SK-N-SH (cell line): ENCODE data around the gene CDH13. TPM values are rescaled to one million over a fixed set of nuclear protein-coding genes. Genes with fewer than 3 reads are reported as not detected.

Experiments
- CTCF ChIA-PET: fragments of 300-600, 350-600 bp; formaldehyde crosslinking; extraction: SDS; loops from one replicate; lab custom pipeline; 2021; lab: Yijun Ruan, JAX
- POLR2A ChIA-PET: fragments of 350-600 bp; sonication (Branson Sonifier 250); formaldehyde crosslinking; extraction: SDS; loops from one replicate; lab custom pipeline; 2020; ENCODE audit warnings: antibody characterized with exemption, inconsistent platforms; lab: Yijun Ruan, JAX
- DNase-seq: peaks from one replicate; pipeline ENCODE4 v3.0.0; 2012
- H2AFZ ChIP-seq: fragments of 200-600 bp; sonication (generic); 2 replicates; pipeline ENCODE4 v1.8.1; 2016; ENCODE audit warnings: antibody characterized with exemption, mild to moderate bottlenecking, low read depth
- H3F3A ChIP-seq: fragments of 200-600 bp; sonication (generic); replicated peaks from 2 replicates; pipeline ENCODE3; 2016; ENCODE audit warnings: antibody characterized with exemption, mild to moderate bottlenecking; ENCODE audit not compliant: insufficient read depth
- H3K27ac ChIP-seq, 2 experiments: fragments of 200-500 bp in 1 of 2; fragments of 200-600 bp in 1 of 2; sonication (Bioruptor generic) in 1 of 2; sonication (generic), shearing (Covaris generic) in 1 of 2; 2 replicates each; pipeline versions ENCODE4 v1.5.1 to v1.6.1; 2014 to 2016; ENCODE audit warnings: low read depth in 2 of 2, inconsistent platforms in 1 of 2, low read length in 1 of 2, mild to moderate bottlenecking in 1 of 2, mixed read lengths in 1 of 2
- H3K27me3 ChIP-seq: fragments of 200-600 bp; sonication (generic), shearing (Covaris generic); 2 replicates; pipeline ENCODE4 v1.6.1; 2016; ENCODE audit warnings: mixed run types; ENCODE audit not compliant: insufficient read depth
- H3K36me3 ChIP-seq, 2 experiments: fragments of 200-500 bp in 1 of 2; fragments of 200-600 bp in 1 of 2; sonication (Bioruptor generic) in 1 of 2; sonication (generic) in 1 of 2; replicated peaks in 1 of 2; 2 replicates each; pipeline versions ENCODE3 to v1.5.1; 2014 to 2016; ENCODE audit warnings: low read length in 1 of 2, mild to moderate bottlenecking in 1 of 2; ENCODE audit not compliant: insufficient read depth in 2 of 2, control insufficient read depth in 1 of 2
- H3K4me1 ChIP-seq, 2 experiments: fragments of 200-500 bp in 1 of 2; fragments of 200-600 bp in 1 of 2; sonication (Bioruptor generic) in 1 of 2; sonication (generic), shearing (Covaris generic) in 1 of 2; 2 replicates each; pipeline versions ENCODE4 v1.5.1 to v1.6.1; 2014 to 2016; ENCODE audit warnings: low read depth in 1 of 2, low read length in 1 of 2, mixed run types in 1 of 2; ENCODE audit not compliant: insufficient read depth in 2 of 2, control insufficient read depth in 1 of 2
- H3K4me2 ChIP-seq: fragments of 200-600 bp; sonication (generic), shearing (Covaris generic); 2 replicates; pipeline ENCODE4 v1.6.1; 2017; ENCODE audit warnings: mixed run types
- H3K4me3 ChIP-seq, 2 experiments: fragments of 200-500 bp in 1 of 2; fragments of 200-600 bp in 1 of 2; sonication (Bioruptor generic) in 1 of 2; sonication (generic), shearing (Covaris generic) in 1 of 2; 2 replicates each; pipeline versions ENCODE4 v1.5.1 to v1.8.1; 2014 to 2016; ENCODE audit warnings: low read depth in 2 of 2, inconsistent platforms in 1 of 2, low read length in 1 of 2, mild to moderate bottlenecking in 1 of 2, mixed read lengths in 1 of 2, moderate library complexity in 1 of 2
- H3K79me2 ChIP-seq: fragments of 200-600 bp; sonication (generic); 2 replicates; pipeline ENCODE4 v1.8.1; 2017; ENCODE audit warnings: mild to moderate bottlenecking; ENCODE audit not compliant: insufficient read depth
- H3K9ac ChIP-seq: fragments of 200-600 bp; sonication (generic); 2 replicates; pipeline ENCODE4 v1.6.1; 2017; ENCODE audit warnings: mixed run types
- H3K9me2 ChIP-seq: fragments of 200-600 bp; sonication (generic); 2 replicates; pipeline ENCODE4 v1.6.1; 2017; ENCODE audit warnings: mixed run types
- H3K9me3 ChIP-seq: fragments of 200-600 bp; sonication (generic); 2 replicates; pipeline ENCODE4 v1.6.1; 2017; ENCODE audit warnings: mixed run types, mild to moderate bottlenecking, moderate library complexity
- H4K20me1 ChIP-seq: fragments of 200-600 bp; sonication (generic); 2 replicates; pipeline ENCODE4 v1.6.1; 2017; ENCODE audit warnings: mild to moderate bottlenecking, mixed run types; ENCODE audit not compliant: insufficient read depth
- ELF1 ChIP-seq: IDR thresholded peaks from 2 replicates; pipeline ENCODE4 v1.4.0; 2012
- EZH2phosphoT487 ChIP-seq: fragments of 200-600 bp; sonication (generic); IDR thresholded peaks from 2 replicates; pipeline ENCODE4 v1.6.1; 2017; ENCODE audit warnings: low read depth, mixed run types, mild to moderate bottlenecking, antibody characterized with exemption, moderate library complexity, borderline replicate concordance
- FOSL2 ChIP-seq: IDR thresholded peaks from 2 replicates; pipeline ENCODE4 v1.4.0; 2012; ENCODE audit warnings: low read depth, mild to moderate bottlenecking, moderate library complexity, borderline replicate concordance
- FOXJ3 ChIP-seq: sonication (generic); formaldehyde crosslinking; IDR thresholded peaks from 2 replicates; pipeline ENCODE4 v1.5.1; 2020; ENCODE audit warnings: mild to moderate bottlenecking, missing genetic modification reagents
- FOXM1 ChIP-seq: IDR thresholded peaks from 2 replicates; pipeline ENCODE4 v1.4.0; 2012; ENCODE audit warnings: low read depth, mild to moderate bottlenecking
- GATA2 ChIP-seq: sonication (generic); formaldehyde crosslinking; IDR thresholded peaks from 2 replicates; pipeline ENCODE4 v1.5.0; 2020; ENCODE audit warnings: mild to moderate bottlenecking, missing genetic modification reagents
- MEF2A ChIP-seq: IDR thresholded peaks from 2 replicates; pipeline ENCODE4 v1.4.0; 2012; ENCODE audit warnings: low read depth, borderline replicate concordance
- MXI1 ChIP-seq: IDR thresholded peaks from 2 replicates; pipeline ENCODE4 v1.6.1; 2012; ENCODE audit warnings: mild to moderate bottlenecking, low read depth, low read length, improper control_type of control experiment
- NFIC ChIP-seq: IDR thresholded peaks from 2 replicates; pipeline ENCODE4 v1.4.0; 2012; ENCODE audit warnings: borderline replicate concordance
- POLR2AphosphoS5 ChIP-seq: IDR thresholded peaks from 2 replicates; pipeline ENCODE4 v1.6.1; 2012; ENCODE audit warnings: low read depth, low read length
- RAD21 ChIP-seq: IDR thresholded peaks from 2 replicates; pipeline ENCODE4 v1.6.1; 2012; ENCODE audit warnings: mild to moderate bottlenecking, low read length
- RFX5 ChIP-seq: IDR thresholded peaks from 2 replicates; pipeline ENCODE4 v1.6.1; 2012; ENCODE audit warnings: mild to moderate bottlenecking, improper control_type of control experiment, low read length
- RXRA ChIP-seq: IDR thresholded peaks from 2 replicates; pipeline ENCODE4 v1.4.0; 2012; ENCODE audit warnings: low read depth, mild to moderate bottlenecking, borderline replicate concordance
- SIN3A ChIP-seq: IDR thresholded peaks from 2 replicates; pipeline ENCODE4 v1.6.1; 2012; ENCODE audit warnings: low read depth, mild to moderate bottlenecking, low read length, moderate library complexity, borderline replicate concordance
- YY1 ChIP-seq: IDR thresholded peaks from 2 replicates; pipeline ENCODE4 v1.4.0; 2012; ENCODE audit warnings: low read depth, mild to moderate bottlenecking
- WGBS: methylation state at CpG from one replicate; pipeline ENCODE4 v1.1.6; 2017; ENCODE audit warnings: low lambda C conversion rate; 5-methylcytosine and 5-hydroxymethylcytosine counted together
- polyA plus RNA-seq, 3 experiments: library from polyadenylated mRNA; depleted of rRNA; stranded (reverse); fragments of >200 nt; gene quantifications; 2 replicates each; pipeline ENCODE4 v1.2.3, GENCODE V29; 2012
- TF ChIP-seq, protein P1 (sequence below): IDR thresholded peaks from 2 replicates; pipeline ENCODE4 v1.4.0; 2012; ENCODE audit warnings: low read depth, borderline replicate concordance
- TF ChIP-seq, protein P2 (sequence below): IDR thresholded peaks from 2 replicates; pipeline ENCODE4 v1.4.0; 2012; ENCODE audit warnings: low read depth
- TF ChIP-seq, protein P3 (sequence below): IDR thresholded peaks from 2 replicates; pipeline ENCODE4 v1.4.0; 2012; ENCODE audit warnings: low read depth, borderline replicate concordance
- TF ChIP-seq, protein P4 (sequence below): fragments of 150-350 bp; IDR thresholded peaks from 2 replicates; pipeline ENCODE4 v1.6.1; 2016; ENCODE audit warnings: mild to moderate bottlenecking, low read depth, low read length
- TF ChIP-seq, protein P5 (sequence below): fragments of 150-350 bp; IDR thresholded peaks from 2 replicates; pipeline ENCODE4 v1.6.1; 2017; ENCODE audit warnings: antibody characterized with exemption, low read length, low read depth, borderline replicate concordance

Gene CDH13
- polyA plus RNA-seq, 1 of the 3 experiments (the other 2 are of a cell fraction): 93.0 TPM

DNA sequence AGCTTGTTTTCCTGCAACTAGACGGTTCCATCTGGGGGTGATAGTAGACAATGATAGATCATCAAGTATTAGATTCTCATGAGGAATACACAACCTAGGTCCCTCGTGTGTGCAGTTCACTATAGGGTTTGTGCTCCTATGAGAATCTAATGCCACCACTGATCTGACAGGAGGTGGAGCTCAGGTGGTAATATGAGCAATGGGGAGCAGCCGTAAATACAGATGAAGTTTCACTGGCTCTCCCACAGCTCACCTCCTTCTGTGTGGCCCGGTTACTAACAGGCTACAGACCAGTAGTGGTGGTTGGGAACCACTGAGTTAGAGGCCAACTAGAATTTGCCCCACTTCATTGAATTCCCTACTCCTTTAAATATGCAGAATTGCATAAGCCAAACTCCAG is 1033.5 kb downstream of the CDH13 start:
- Histone ChIP-seq H3K36me3 (no peaks in the 10 kb centered on the region), H3F3A (peaks cover 3% of the 10 kb centered on the region), H4K20me1 (no peaks in the 10 kb centered on the region), H3K9ac (no peak overlapping the region), H3K4me3 (no peak overlapping the region), H3K9me2 (no peaks in the 10 kb centered on the region), H3K27ac (no peak overlapping the region), H3K4me2 (no peak overlapping the region), H3K79me2 (no peaks in the 10 kb centered on the region), H3K9me3 (no peaks in the 10 kb centered on the region), H3K4me1 (no peaks in the 10 kb centered on the region), H3K27me3 (no peaks in the 10 kb centered on the region), H2AFZ (no peak overlapping the region)
- TF ChIP-seq, protein P1, sequence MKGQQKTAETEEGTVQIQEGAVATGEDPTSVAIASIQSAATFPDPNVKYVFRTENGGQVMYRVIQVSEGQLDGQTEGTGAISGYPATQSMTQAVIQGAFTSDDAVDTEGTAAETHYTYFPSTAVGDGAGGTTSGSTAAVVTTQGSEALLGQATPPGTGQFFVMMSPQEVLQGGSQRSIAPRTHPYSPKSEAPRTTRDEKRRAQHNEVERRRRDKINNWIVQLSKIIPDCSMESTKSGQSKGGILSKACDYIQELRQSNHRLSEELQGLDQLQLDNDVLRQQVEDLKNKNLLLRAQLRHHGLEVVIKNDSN: no peak
- TF ChIP-seq, protein P2, sequence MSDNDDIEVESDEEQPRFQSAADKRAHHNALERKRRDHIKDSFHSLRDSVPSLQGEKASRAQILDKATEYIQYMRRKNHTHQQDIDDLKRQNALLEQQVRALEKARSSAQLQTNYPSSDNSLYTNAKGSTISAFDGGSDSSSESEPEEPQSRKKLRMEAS: no peak
- TF ChIP-seq FOXM1 (no peak), RAD21 (no peak), GATA2 (CRISPR knock-in tag) (no peak), MXI1 (no peak), POLR2AphosphoS5 (no peak), EZH2phosphoT487 (no peak), RXRA (no peak), RFX5 (no peak), MEF2A (no peak), SIN3A (no peak), FOSL2 (no peak)
- TF ChIP-seq, protein P3, sequence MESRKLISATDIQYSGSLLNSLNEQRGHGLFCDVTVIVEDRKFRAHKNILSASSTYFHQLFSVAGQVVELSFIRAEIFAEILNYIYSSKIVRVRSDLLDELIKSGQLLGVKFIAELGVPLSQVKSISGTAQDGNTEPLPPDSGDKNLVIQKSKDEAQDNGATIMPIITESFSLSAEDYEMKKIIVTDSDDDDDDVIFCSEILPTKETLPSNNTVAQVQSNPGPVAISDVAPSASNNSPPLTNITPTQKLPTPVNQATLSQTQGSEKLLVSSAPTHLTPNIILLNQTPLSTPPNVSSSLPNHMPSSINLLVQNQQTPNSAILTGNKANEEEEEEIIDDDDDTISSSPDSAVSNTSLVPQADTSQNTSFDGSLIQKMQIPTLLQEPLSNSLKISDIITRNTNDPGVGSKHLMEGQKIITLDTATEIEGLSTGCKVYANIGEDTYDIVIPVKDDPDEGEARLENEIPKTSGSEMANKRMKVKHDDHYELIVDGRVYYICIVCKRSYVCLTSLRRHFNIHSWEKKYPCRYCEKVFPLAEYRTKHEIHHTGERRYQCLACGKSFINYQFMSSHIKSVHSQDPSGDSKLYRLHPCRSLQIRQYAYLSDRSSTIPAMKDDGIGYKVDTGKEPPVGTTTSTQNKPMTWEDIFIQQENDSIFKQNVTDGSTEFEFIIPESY: no peak
- TF ChIP-seq, protein P4, sequence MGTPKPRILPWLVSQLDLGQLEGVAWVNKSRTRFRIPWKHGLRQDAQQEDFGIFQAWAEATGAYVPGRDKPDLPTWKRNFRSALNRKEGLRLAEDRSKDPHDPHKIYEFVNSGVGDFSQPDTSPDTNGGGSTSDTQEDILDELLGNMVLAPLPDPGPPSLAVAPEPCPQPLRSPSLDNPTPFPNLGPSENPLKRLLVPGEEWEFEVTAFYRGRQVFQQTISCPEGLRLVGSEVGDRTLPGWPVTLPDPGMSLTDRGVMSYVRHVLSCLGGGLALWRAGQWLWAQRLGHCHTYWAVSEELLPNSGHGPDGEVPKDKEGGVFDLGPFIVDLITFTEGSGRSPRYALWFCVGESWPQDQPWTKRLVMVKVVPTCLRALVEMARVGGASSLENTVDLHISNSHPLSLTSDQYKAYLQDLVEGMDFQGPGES: no peak
- DNase-seq: no peak
- CTCF ChIA-PET: interaction anchor here (0.7 kb wide), 1 partner anchor 304 kb away, joined by 3 read pairs; no protein-coding TSS in a partner anchor
- 46% methylated on average over 4 of the region's 4 CpGs for WGBS
- POLR2A ChIA-PET: no interaction called here

DNA sequence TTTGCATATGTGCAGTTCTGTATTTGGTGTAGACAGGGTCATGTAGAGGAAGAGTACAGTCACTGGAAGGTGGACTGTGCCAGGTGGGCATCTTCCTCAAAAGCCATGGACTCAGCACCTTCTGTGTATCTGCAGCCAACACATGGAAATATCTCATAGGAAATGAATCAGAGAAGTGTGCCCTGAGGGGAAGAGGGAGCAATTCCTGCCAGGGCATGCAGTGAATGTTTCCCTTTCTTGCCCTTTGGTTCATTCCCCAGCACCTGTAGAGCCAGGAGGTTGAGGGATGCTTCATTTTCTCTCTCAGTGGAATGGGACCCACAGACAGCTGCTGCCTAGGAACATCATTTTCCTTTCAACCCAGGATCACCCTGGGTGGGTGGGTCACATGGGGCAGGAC is 1034.9 kb downstream of the CDH13 start:
- Histone ChIP-seq H2AFZ (no peak overlapping the region), H3F3A (peaks cover 3% of the 10 kb centered on the region), H3K4me3 (no peak overlapping the region), H3K36me3 (no peaks in the 10 kb centered on the region), H4K20me1 (no peaks in the 10 kb centered on the region), H3K9me3 (no peaks in the 10 kb centered on the region), H3K9me2 (no peaks in the 10 kb centered on the region), H3K4me2 (no peak overlapping the region), H3K27ac (no peak overlapping the region), H3K79me2 (no peaks in the 10 kb centered on the region), H3K4me1 (no peaks in the 10 kb centered on the region), H3K9ac (no peak overlapping the region), H3K27me3 (no peaks in the 10 kb centered on the region)
- ChIA-PET POLR2A (no interaction called here), CTCF (no interaction called here)
- DNase-seq: no peak
- TF ChIP-seq ELF1 (no peak), YY1 (no peak), GATA2 (CRISPR knock-in tag) (no peak), EZH2phosphoT487 (no peak), FOXM1 (no peak), NFIC (no peak), RXRA (no peak), FOXJ3 (no peak), MEF2A (no peak), FOSL2 (no peak)
- TF ChIP-seq, protein P5, sequence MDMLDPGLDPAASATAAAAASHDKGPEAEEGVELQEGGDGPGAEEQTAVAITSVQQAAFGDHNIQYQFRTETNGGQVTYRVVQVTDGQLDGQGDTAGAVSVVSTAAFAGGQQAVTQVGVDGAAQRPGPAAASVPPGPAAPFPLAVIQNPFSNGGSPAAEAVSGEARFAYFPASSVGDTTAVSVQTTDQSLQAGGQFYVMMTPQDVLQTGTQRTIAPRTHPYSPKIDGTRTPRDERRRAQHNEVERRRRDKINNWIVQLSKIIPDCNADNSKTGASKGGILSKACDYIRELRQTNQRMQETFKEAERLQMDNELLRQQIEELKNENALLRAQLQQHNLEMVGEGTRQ: no peak
- TF ChIP-seq, protein P3: no peak
- TF ChIP-seq, protein P2: no peak
